ENCODE results near the gene CCNB1IP1.
"Not testable (repeated sequence)": the region's sequence is repeated elsewhere in the genome, so short reads cannot be mapped to it uniquely, and the experiment has no call there.

Gene CCNB1IP1

DNA sequence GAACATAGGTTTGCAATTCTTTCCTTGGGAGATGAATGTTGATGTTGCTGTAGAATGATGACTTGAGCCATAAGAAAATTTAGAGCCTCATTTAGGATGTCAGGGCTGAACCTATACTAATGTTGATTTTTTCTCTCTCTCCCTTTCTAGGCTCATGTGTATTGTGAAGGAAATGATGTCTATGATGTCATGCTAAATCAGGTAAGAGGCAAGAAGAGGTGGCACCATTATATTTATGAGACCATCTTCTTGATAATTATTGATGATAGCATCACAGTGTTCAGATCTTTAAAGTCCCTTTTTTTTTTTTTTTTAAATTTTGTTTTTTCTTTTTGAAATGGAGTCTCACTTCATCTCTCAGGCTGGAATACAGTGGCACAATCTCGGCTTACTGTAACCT, 13.6 kb upstream of the CCNB1IP1 start:
- H3K36me3 Mint-ChIP-seq (ENCODE audit: low read depth) = peaks cover 46% of the 10 kb centered on the region

DNA sequence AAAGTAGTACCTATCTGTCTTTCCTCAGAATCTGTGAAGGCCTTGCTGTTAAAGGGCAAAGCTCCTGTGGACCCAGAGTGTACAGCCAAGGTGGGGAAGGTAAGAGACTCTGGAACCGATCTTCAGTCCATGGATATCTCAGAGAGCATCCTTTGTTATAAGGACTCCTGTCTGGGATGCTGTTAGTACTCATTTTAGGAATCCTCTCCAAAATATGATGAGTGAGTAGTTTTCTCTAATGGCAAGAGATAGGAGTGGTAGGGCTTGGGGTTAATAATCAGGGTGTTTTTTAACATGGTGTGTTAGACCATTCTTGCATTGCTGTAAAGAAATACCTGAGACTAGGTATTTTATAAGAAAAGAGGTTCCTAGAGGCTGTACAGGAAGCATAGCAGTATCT, 12.3 kb upstream of the CCNB1IP1 start:
- H3K27ac Mint-ChIP-seq = peak overlapping the region; percentile 2
- H3K36me3 Mint-ChIP-seq (ENCODE audit: low read depth) = peaks cover 37% of the 10 kb centered on the region
- H3K4me1 Mint-ChIP-seq = peaks cover 19% of the 10 kb centered on the region
- ATAC-seq = no peak
- H3K4me3 Mint-ChIP-seq = peak overlapping the region; percentile 92
- no peak for DNase-seq
- H3K27me3 Mint-ChIP-seq = peaks cover 1% of the 10 kb centered on the region
- no peaks in the 10 kb centered on the region for H3K9me3 Mint-ChIP-seq

More for the DNA sequence above, 13.6 kb upstream of the CCNB1IP1 start:
- Mint-ChIP-seq H3K4me3 (no peak overlapping the region), H3K27ac (no peak overlapping the region), H3K27me3 (peaks cover 1% of the 10 kb centered on the region), H3K9me3 (no peaks in the 10 kb centered on the region), H3K4me1 (peaks cover 19% of the 10 kb centered on the region)
- no peak for DNase-seq
- ATAC-seq = no peak

GRCh38 chr14:20343862-20344220, 10.8 kb upstream of the CCNB1IP1 start:
- peak overlapping the region; percentile 90 for H3K27ac Mint-ChIP-seq
- H3K27me3 Mint-ChIP-seq = peaks cover 1% of the 10 kb centered on the region
- H3K4me3 Mint-ChIP-seq = peak overlapping the region; percentile 92
- H3K4me1 Mint-ChIP-seq = peaks cover 19% of the 10 kb centered on the region
- DNase-seq = no peak
- H3K36me3 Mint-ChIP-seq (ENCODE audit: low read depth) = peaks cover 29% of the 10 kb centered on the region
- H3K9me3 Mint-ChIP-seq = no peaks in the 10 kb centered on the region
- no peak for ATAC-seq

DNA sequence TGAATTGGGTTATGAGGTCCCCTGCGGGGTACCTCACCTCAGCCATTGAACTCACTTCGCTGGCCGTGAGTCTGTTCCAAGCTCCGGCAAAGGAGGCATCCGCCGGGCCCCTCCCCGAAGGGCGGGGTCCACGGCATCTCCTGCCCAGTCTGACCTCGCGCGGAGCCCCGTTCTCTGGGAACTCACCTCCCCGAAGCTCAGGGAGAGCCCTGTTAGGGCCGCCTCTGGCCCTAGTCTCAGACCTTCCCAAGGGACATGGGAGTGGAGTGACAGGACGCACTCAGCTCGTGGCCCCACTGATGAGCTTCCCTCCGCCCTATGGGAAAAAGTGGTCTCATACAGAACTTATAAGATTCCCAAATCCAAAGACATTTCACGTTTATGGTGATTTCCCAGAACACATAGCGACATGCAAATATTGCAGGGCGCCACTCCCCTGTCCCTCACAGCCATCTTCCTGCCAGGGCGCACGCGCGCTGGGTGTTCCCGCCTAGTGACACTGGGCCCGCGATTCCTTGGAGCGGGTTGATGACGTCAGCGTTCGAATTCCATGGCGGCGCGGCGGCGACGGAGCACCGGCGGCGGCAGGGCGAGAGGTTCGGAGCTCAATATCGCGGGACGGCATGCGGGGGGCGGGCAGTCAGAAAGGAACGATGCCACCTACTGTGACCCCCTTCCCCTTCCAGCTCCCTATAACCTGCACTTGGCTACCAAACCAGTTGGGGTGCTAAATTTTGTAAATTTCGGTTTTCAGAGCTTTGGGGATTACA, 10.2 kb upstream of the CCNB1IP1 start, which contains the start of gene PARP2:
Gene PARP2 (plus strand): TSS at position 544 of the 770 bp plus-strand sequence. CDS start 7 bp downstream, at position 551.
- H3K27me3 Mint-ChIP-seq = peaks cover 1% of the 10 kb centered on the region
- DNase-seq (peak; percentile 96), ATAC-seq (peak; percentile 99)
- peak within 1 kb of the TSS; percentile 92 for H3K4me3 Mint-ChIP-seq
- H3K27ac Mint-ChIP-seq = peak within 1 kb of the TSS; percentile 90
- H3K36me3 Mint-ChIP-seq (ENCODE audit: low read depth) = peaks cover 29% of the 10 kb centered on the region
- H3K9me3 Mint-ChIP-seq = no peaks in the 10 kb centered on the region
- H3K4me1 Mint-ChIP-seq = peaks cover 19% of the 10 kb centered on the region

DNA sequence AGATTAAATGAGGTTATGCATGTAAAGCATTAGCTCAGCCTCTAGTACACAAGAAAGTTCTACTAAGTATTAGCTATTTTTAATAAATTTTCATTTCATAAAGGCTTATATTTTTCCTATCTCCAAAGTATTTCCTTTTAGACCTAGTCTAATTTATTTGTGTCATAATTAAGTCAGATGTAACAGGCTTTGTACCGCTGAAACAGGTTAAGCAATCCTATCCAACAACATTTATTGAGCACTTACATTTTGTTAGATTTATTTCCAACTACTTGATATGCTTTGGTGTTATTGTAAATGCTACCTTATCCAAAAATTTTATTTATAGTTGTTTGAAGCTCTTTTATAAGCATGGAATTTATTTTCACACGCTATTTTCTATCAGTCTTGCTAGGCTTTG, 8.6 kb upstream of the CCNB1IP1 start:
- Mint-ChIP-seq H3K36me3 (ENCODE audit: low read depth) (peaks cover 24% of the 10 kb centered on the region), H3K9me3 (no peaks in the 10 kb centered on the region), H3K27me3 (peaks cover 1% of the 10 kb centered on the region), H3K27ac (no peak overlapping the region), H3K4me3 (peak overlapping the region; percentile 92), H3K4me1 (peaks cover 19% of the 10 kb centered on the region)
- DNase-seq (no peak), ATAC-seq (no peak)

DNA sequence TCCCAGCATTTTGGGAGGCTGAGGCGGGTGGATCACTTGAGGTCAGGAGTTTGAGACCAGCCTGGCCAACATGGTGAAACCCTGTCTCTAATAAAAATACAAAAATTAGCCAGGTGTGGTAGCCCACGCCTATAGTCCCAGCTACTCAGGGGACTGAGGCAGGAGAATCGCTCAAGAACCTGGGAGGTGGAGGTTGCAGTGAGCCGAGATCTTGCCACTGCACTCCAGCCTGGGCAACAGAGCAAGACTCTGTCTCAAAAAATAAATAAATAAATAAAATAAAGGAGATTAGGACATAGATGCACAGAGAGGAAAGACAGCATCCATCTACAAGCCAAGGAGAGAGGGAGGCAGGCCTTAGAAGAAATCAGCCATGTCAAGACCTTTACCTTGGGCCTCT, 8.0 kb upstream of the CCNB1IP1 start:
- peaks cover 19% of the 10 kb centered on the region for H3K36me3 Mint-ChIP-seq (ENCODE audit: low read depth)
- not testable (repeated sequence) for H3K27me3 Mint-ChIP-seq, H3K4me3 Mint-ChIP-seq

GRCh38 chr14:20334017-20334416, 938 bp upstream of the CCNB1IP1 start:
- no peak for DNase-seq
- Mint-ChIP-seq H3K4me3 (no peak overlapping the region), H3K4me1 (peaks cover 41% of the 10 kb centered on the region), H3K27me3 (no peaks in the 10 kb centered on the region), H3K9me3 (no peaks in the 10 kb centered on the region), H3K36me3 (ENCODE audit: low read depth) (peaks cover 28% of the 10 kb centered on the region), H3K27ac (no peak overlapping the region)
- no peak for ATAC-seq

More for the DNA sequence above, 8.0 kb upstream of the CCNB1IP1 start:
- ATAC-seq, H3K27ac Mint-ChIP-seq, H3K9me3 Mint-ChIP-seq, DNase-seq: not testable (repeated sequence)
- peaks cover 19% of the 10 kb centered on the region for H3K4me1 Mint-ChIP-seq

GRCh38 chr14:20333494-20333841, 389 bp upstream of the CCNB1IP1 start:
- Mint-ChIP-seq H3K36me3 (ENCODE audit: low read depth) (peaks cover 32% of the 10 kb centered on the region), H3K4me1 (peaks cover 46% of the 10 kb centered on the region), H3K27ac (peak overlapping the region; percentile 89), H3K9me3 (no peaks in the 10 kb centered on the region), H3K4me3 (peak overlapping the region; percentile 95), H3K27me3 (no peaks in the 10 kb centered on the region)
- DNase-seq (no peak), ATAC-seq (no peak)

DNA sequence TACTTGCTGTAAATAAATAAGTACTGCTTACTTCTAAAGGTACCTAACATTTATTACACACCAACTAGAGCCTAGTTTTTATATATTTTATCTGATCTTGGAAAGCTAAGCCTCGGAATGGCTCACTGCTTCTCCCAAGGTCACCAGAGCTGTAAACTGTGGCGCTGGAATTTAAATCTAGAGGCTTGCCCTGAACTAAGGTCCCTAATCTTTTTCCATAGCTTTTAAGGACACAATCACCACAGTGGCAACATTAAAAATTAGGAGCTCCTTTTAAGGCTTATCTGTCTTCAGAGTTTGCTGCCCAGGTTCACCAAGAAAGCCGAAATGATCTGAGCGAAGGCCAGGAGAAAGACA, 670 bp downstream of the CCNB1IP1 start:
- H3K4me3 Mint-ChIP-seq = peak overlapping the region; percentile 95
- H3K36me3 Mint-ChIP-seq (ENCODE audit: low read depth) = peaks cover 36% of the 10 kb centered on the region
- peak overlapping the region; percentile 89 for H3K27ac Mint-ChIP-seq
- DNase-seq (no peak), ATAC-seq (no peak)
- no peaks in the 10 kb centered on the region for H3K9me3 Mint-ChIP-seq
- H3K27me3 Mint-ChIP-seq = no peaks in the 10 kb centered on the region
- peaks cover 55% of the 10 kb centered on the region for H3K4me1 Mint-ChIP-seq

- Mint-ChIP-seq H3K9me3 (no peaks in the 10 kb centered on the region), H3K27ac (peak overlapping the region; percentile 20), H3K36me3 (ENCODE audit: low read depth) (peaks cover 48% of the 10 kb centered on the region), H3K4me1 (peaks cover 61% of the 10 kb centered on the region), H3K27me3 (no peaks in the 10 kb centered on the region), H3K4me3 (peak overlapping the region; percentile 95)
- ATAC-seq = no peak
- DNase-seq = no peak
These were observed 1.9 kb downstream of the CCNB1IP1 start for GRCh38 chr14:20331053-20331613.

DNA sequence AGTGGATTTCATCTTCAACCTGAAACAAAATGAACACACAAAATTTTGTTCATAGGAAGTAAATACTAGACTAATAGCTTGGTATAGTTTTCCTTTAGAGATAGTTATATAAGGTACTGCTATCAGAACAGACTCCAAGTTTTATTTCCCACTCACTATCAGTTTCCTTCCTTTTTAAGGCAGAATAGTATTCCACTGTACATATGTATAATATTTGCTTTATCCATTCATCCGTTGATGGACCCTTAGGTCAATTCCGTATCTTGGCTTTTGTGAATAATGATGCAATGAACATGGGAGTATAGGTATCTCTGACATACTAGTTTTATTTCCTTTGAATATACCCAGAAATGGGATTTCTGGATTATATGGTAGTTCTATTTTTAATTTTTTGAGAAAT, 3.7 kb downstream of the CCNB1IP1 start:
- Mint-ChIP-seq H3K4me3 (peak overlapping the region; percentile 95), H3K4me1 (peaks cover 53% of the 10 kb centered on the region), H3K27ac (no peak overlapping the region), H3K36me3 (ENCODE audit: low read depth) (peaks cover 59% of the 10 kb centered on the region), H3K27me3 (no peaks in the 10 kb centered on the region), H3K9me3 (no peaks in the 10 kb centered on the region)
- no peak for DNase-seq
- no peak for ATAC-seq

- Mint-ChIP-seq H3K4me3 (no peak overlapping the region), H3K27me3 (no peaks in the 10 kb centered on the region), H3K36me3 (ENCODE audit: low read depth) (peaks cover 65% of the 10 kb centered on the region), H3K27ac (no peak overlapping the region), H3K9me3 (no peaks in the 10 kb centered on the region), H3K4me1 (peaks cover 53% of the 10 kb centered on the region)
- ATAC-seq = no peak
- DNase-seq = no peak
These were observed 4.4 kb downstream of the CCNB1IP1 start for GRCh38 chr14:20328705-20329104.

GRCh38 chr14:20327005-20327869, 5.8 kb downstream of the CCNB1IP1 start:
- DNase-seq = no peak
- Mint-ChIP-seq H3K4me1 (peaks cover 47% of the 10 kb centered on the region), H3K27ac (peak overlapping the region; percentile 0), H3K27me3 (no peaks in the 10 kb centered on the region), H3K9me3 (no peaks in the 10 kb centered on the region), H3K4me3 (peak overlapping the region; percentile 7), H3K36me3 (ENCODE audit: low read depth) (peaks cover 70% of the 10 kb centered on the region)
- peak; percentile 59 for ATAC-seq

DNA sequence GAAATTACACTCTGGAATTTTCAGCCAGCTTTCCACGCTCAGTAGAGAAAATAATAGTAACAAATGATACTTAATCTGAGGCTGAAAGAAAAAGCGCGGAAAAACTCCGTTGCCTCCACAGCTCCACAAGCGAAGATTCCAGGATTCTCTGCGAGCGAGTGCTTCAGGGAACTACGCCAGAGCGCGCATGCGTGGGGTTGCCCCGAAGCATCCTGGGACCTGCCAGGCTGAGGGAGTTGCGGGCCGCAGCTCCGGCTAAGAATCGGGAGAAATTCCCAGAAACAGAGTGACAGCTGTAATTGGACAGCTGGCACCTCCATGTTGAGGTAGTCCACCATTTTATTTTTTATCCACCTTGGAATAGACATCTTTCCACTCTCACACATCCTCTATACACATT, 15.4 kb downstream of the CCNB1IP1 start:
- ATAC-seq (no peak), DNase-seq (no peak)
- Mint-ChIP-seq H3K27ac (no peak overlapping the region), H3K9me3 (no peaks in the 10 kb centered on the region), H3K4me1 (no peaks in the 10 kb centered on the region), H3K36me3 (ENCODE audit: low read depth) (peaks cover 66% of the 10 kb centered on the region), H3K4me3 (no peak overlapping the region), H3K27me3 (no peaks in the 10 kb centered on the region)

GRCh38 chr14:20314026-20314425, 19.1 kb downstream of the CCNB1IP1 start:
- Mint-ChIP-seq H3K27me3 (no peaks in the 10 kb centered on the region), H3K4me1 (no peaks in the 10 kb centered on the region), H3K27ac (no peak overlapping the region), H3K4me3 (no peak overlapping the region), H3K36me3 (ENCODE audit: low read depth) (peaks cover 57% of the 10 kb centered on the region), H3K9me3 (no peaks in the 10 kb centered on the region)
- ATAC-seq (no peak), DNase-seq (no peak)

Measured in activated naive CD8-positive, alpha-beta T cell treated with anti-CD3 and anti-CD28 coated beads, Interleukin-2, amount 50 U/mL, for 24 hours (primary cell).